ENCODE results near the gene UGT1A6.

- TF ChIP-seq CTCF (IDR thresholded peaks at IDR 0.05) (no peak), POLR2AphosphoS5 (IDR thresholded peaks at IDR 0.05) (no peak), POLR2A (IDR thresholded peaks at IDR 0.05) (no peak)
Measured at GRCh38 chr2:233713262-233713615, 20.5 kb downstream of the UGT1A6 start.
